WERI-Rb-1 (cell line): ENCODE data around the gene TNIP3.

ENCODE experiments used
- DNase-seq: peaks from one replicate; pipeline ENCODE4 v3.0.0-alpha.2; 2020
- H3K27ac ChIP-seq: fragments of 250-450 bp; sonication (Bioruptor Pico); 2 replicates; pipeline ENCODE4 v1.5.1; 2020; ENCODE audit warnings: mild to moderate bottlenecking, moderate library complexity
- H3K27me3 ChIP-seq: fragments of 250-450 bp; sonication (Bioruptor Pico); 2 replicates; pipeline ENCODE4 v1.5.1; 2021; ENCODE audit warnings: mild to moderate bottlenecking, low read depth, moderate library complexity; ENCODE audit not compliant: insufficient read depth, severe bottlenecking
- H3K36me3 ChIP-seq: fragments of 250-450 bp; sonication (Bioruptor Pico); 2 replicates; pipeline ENCODE4 v1.5.1; 2020; ENCODE audit warnings: mild to moderate bottlenecking, moderate library complexity
- H3K4me3 ChIP-seq: 2 replicates; pipeline ENCODE4 v1.5.1; 2011; ENCODE audit warnings: low read depth, mild to moderate bottlenecking, control low read depth, low read length
- H3K9me3 ChIP-seq: fragments of 250-450 bp; sonication (Bioruptor Pico); 2 replicates; pipeline ENCODE4 v1.5.1; 2021; ENCODE audit warnings: mild to moderate bottlenecking, moderate library complexity; ENCODE audit not compliant: severe bottlenecking
- CTCF ChIP-seq: IDR thresholded peaks from 2 replicates; pipeline ENCODE4 v1.5.1; 2011; ENCODE audit warnings: low read depth, mild to moderate bottlenecking, control low read depth, inconsistent platforms, low read length

Gene TNIP3

DNA sequence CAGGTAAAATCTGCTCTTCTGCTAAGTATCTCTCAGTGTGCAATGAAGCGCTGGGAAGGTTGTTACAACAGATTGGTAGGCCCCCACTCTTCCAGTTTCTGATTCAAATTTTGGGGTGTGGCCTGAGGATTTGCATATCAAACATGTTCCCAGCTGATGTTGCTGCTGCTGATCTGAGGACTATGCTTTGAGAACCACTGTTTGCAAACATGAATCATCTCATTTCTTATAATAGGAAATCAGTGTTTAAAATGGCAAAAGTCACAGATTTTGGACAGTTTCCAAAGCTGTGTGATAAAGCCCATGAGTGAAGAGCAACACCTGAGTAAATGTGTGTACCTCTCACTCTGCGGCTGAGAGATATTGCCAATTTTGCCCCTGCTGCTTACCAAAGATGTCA lies 55.6 kb downstream of the TNIP3 start:
- no peaks in the 10 kb centered on the region for H3K9me3 ChIP-seq
- peak; percentile 75 for DNase-seq
- H3K27ac ChIP-seq, result peak overlapping the region; percentile 73
- H3K27me3 ChIP-seq, result no peaks in the 10 kb centered on the region
- no peaks in the 10 kb centered on the region for H3K36me3 ChIP-seq
- peak overlapping the region; percentile 32 for H3K4me3 ChIP-seq
- no peak for TF ChIP-seq CTCF

GRCh38 chr4:121107507-121107906 lies 56.6 kb downstream of the TNIP3 start:
- no peak for TF ChIP-seq CTCF
- Histone ChIP-seq H3K27ac (peak overlapping the region; percentile 73), H3K27me3 (no peaks in the 10 kb centered on the region), H3K9me3 (no peaks in the 10 kb centered on the region), H3K36me3 (no peaks in the 10 kb centered on the region), H3K4me3 (peak overlapping the region; percentile 32; the same call in 1 of the 2 replicates)
- peak; percentile 47 for DNase-seq

GRCh38 chr4:121100093-121100775 lies 63.9 kb downstream of the TNIP3 start:
- Histone ChIP-seq H3K4me3 (no peak overlapping the region), H3K9me3 (no peaks in the 10 kb centered on the region), H3K36me3 (no peaks in the 10 kb centered on the region), H3K27me3 (no peaks in the 10 kb centered on the region), H3K27ac (no peak overlapping the region)
- DNase-seq, result no peak
- no peak for TF ChIP-seq CTCF

- H3K9me3 ChIP-seq, result no peaks in the 10 kb centered on the region
- H3K4me3 ChIP-seq, result no peak overlapping the region
- H3K27me3 ChIP-seq, result no peaks in the 10 kb centered on the region
- no peak for TF ChIP-seq CTCF
- DNase-seq, result no peak
- H3K27ac ChIP-seq, result peak overlapping the region; percentile 34
- H3K36me3 ChIP-seq, result no peaks in the 10 kb centered on the region
These were observed 65.9 kb downstream of the TNIP3 start for GRCh38 chr4:121098266-121098665.

DNA sequence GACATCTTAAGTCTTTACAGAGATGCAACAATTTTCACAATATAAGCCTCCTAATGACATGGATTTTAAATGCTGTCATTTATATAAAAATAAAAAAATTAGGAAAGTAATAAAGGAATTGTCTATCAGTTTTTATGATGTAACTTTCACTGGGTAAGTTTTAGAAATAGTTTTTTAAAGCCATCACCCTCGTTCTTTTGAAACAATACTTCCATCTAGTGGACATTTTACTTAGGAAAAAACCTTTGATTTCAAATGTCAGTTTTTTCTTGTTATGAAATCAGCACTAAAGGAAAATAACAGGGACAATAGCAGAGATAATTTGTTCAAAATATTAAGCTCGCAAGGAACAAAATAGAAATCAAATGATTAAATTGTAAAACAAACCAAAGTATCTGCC lies 67.5 kb downstream of the TNIP3 start:
- Histone ChIP-seq H3K27me3 (no peaks in the 10 kb centered on the region), H3K9me3 (no peaks in the 10 kb centered on the region), H3K4me3 (no peak overlapping the region), H3K27ac (no peak overlapping the region), H3K36me3 (no peaks in the 10 kb centered on the region)
- no peak for DNase-seq
- TF ChIP-seq CTCF, result 0 out of 2 replicates have a peak, but pooled peaks have one; percentile 13

DNA sequence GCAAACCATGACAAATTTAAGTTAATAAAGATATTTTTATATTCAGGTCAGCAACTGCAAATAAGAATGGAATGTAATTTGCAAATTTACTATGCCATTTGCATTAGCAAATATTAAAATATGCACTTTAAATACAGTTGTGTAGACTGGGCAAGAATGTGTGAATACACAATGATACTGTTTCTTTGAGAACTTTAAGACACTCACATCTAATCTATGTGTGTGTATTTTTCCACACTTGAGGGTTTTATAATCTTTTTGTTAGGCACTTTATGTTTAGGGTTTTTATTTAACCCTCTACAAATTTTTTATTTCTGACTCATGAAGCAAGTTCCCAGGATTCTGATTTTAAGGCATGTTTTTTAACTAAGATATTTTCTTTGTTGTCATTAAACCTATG lies 67.9 kb downstream of the TNIP3 start:
- Histone ChIP-seq H3K27me3 (no peaks in the 10 kb centered on the region), H3K36me3 (no peaks in the 10 kb centered on the region), H3K4me3 (no peak overlapping the region), H3K27ac (no peak overlapping the region), H3K9me3 (no peaks in the 10 kb centered on the region)
- no peak for DNase-seq
- no peak for TF ChIP-seq CTCF
